OCI-LY1 (cell line): Measurements from ENCODE around the gene ATAD3C.

Experiments
- CTCF ChIP-seq: fragments of 200-600 bp; sonication (generic), shearing (Covaris generic); IDR thresholded peaks from 2 replicates; pipeline ENCODE4 v1.5.1; 2017; ENCODE audit warnings: mild to moderate bottlenecking, antibody characterized with exemption, low read length, moderate library complexity, mixed read lengths
- EZH2 ChIP-seq: fragments of 200-600 bp; sonication (generic), shearing (Covaris generic); IDR thresholded peaks from 2 replicates; pipeline ENCODE4 v1.8.0; 2017; ENCODE audit warnings: borderline replicate concordance, mixed run types, mild to moderate bottlenecking, antibody characterized with exemption, low read length, moderate library complexity, mixed read lengths

- TF ChIP-seq CTCF (no peak), EZH2 (no peak)
These were observed 45.8 kb upstream of the ATAD3C start for GRCh38 chr1:1403653-1404052.
